Sigmoid colon (tissue), 4 donors: Measurements from ENCODE around the gene ESYT3.

Source experiments
- EP300 ChIP-seq, 4 donors: sonication (generic); formaldehyde crosslinking; IDR thresholded peaks; one replicate each; pipeline ENCODE4 v1.6.1; 2017; ENCODE audit warnings: antibody characterized with exemption in 4 of 4
- POLR2A ChIP-seq, 2 donors: fragments of 450-650 bp; IDR thresholded peaks; one replicate each; pipeline ENCODE4 v1.6.1; 2016; ENCODE audit warnings: antibody characterized with exemption in 2 of 2, mild to moderate bottlenecking in 2 of 2, moderate library complexity in 2 of 2
- TF ChIP-seq, protein P1 (sequence below), 4 experiments: fragments of 450-650 bp in 3 of 4; fragments of 200-600 bp in 1 of 4; IDR thresholded peaks; one replicate each; pipeline ENCODE4 v1.5.1; 2016 to 2019; ENCODE audit warnings: antibody characterized with exemption in 4 of 4, mild to moderate bottlenecking in 3 of 4, moderate library complexity in 2 of 4

DNA sequence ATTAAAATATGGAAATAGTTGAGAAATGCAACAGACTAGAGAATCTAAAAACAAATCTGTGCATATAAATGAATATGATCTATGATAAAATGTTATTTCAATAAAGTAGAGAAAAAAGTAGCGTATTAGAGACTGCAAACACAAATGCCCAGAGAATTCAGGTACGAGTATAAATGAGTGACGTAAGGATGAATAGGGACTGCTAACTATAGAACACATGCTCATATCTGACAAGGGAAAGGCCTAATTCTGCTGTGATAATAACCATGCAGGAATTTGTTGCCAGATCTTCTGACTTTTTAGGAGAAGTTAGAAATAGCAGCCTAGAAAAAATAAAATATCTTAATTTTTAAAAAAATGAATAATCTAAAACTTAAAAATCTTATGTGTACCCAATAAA is 73.1 kb downstream of the ESYT3 start:
- TF ChIP-seq, protein P1, sequence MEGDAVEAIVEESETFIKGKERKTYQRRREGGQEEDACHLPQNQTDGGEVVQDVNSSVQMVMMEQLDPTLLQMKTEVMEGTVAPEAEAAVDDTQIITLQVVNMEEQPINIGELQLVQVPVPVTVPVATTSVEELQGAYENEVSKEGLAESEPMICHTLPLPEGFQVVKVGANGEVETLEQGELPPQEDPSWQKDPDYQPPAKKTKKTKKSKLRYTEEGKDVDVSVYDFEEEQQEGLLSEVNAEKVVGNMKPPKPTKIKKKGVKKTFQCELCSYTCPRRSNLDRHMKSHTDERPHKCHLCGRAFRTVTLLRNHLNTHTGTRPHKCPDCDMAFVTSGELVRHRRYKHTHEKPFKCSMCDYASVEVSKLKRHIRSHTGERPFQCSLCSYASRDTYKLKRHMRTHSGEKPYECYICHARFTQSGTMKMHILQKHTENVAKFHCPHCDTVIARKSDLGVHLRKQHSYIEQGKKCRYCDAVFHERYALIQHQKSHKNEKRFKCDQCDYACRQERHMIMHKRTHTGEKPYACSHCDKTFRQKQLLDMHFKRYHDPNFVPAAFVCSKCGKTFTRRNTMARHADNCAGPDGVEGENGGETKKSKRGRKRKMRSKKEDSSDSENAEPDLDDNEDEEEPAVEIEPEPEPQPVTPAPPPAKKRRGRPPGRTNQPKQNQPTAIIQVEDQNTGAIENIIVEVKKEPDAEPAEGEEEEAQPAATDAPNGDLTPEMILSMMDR (IDR thresholded peaks at IDR 0.05): no peak
- TF ChIP-seq POLR2A (IDR thresholded peaks at IDR 0.05): no peak
- TF ChIP-seq EP300 (IDR thresholded peaks at IDR 0.05): no peak
